HEK293 (cell line): Measurements from ENCODE around the gene SLAMF9.

ENCODE experiments used
- CTCF ChIA-PET: fragments of 350-600 bp; formaldehyde crosslinking; extraction: SDS; loops from one replicate; lab custom pipeline; 2021; ENCODE audit warnings: antibody characterized with exemption; lab: Yijun Ruan, JAX
- POLR2A ChIA-PET: fragments of 300-600 bp; formaldehyde crosslinking; extraction: SDS; loops from one replicate; lab custom pipeline; 2020; ENCODE audit warnings: antibody characterized with exemption, inconsistent platforms; lab: Yijun Ruan, JAX
- H3K27ac ChIP-seq: fragments of 200-500 bp; sonication (Bioruptor generic); 2 replicates; pipeline ENCODE4 v1.5.1; 2014; ENCODE audit warnings: low read depth, low read length, control low read depth, inconsistent platforms; ENCODE audit errors: extremely low read depth
- H3K36me3 ChIP-seq, 2 experiments: fragments of 200-500 bp in 1 of 2; sonication (Bioruptor generic) in 1 of 2; 1 replicate in 1 of 2; 2 replicates in 1 of 2; pipeline ENCODE4 v1.5.1; 2014 to 2017; ENCODE audit warnings: inconsistent platforms in 2 of 2, low read length in 2 of 2; ENCODE audit not compliant: control insufficient read depth in 2 of 2, insufficient read depth in 1 of 2
- H3K4me1 ChIP-seq: fragments of 200-500 bp; sonication (Bioruptor generic); 2 replicates; pipeline ENCODE4 v1.5.1; 2014; ENCODE audit warnings: mild to moderate bottlenecking, low read length, inconsistent platforms; ENCODE audit not compliant: control insufficient read depth, insufficient read depth
- H3K4me3 ChIP-seq: 2 replicates; pipeline ENCODE4 v1.5.1; 2011; ENCODE audit warnings: low read depth, mild to moderate bottlenecking, control low read depth, low read length, moderate library complexity
- H3K9me3 ChIP-seq: fragments of 200-500 bp; sonication (Bioruptor generic); 2 replicates; pipeline ENCODE4 v1.5.1; 2014; ENCODE audit warnings: low read depth, low read length, inconsistent platforms; ENCODE audit not compliant: control insufficient read depth, insufficient read depth
- EGR2 ChIP-seq: fragments of 450-650 bp; formaldehyde crosslinking; IDR thresholded peaks from 2 replicates; pipeline ENCODE4 v1.5.1; 2016; ENCODE audit warnings: low read depth, missing biosample characterization, missing genetic modification characterization
- GFI1B ChIP-seq: fragments of 450-650 bp; formaldehyde crosslinking; IDR thresholded peaks from 2 replicates; pipeline ENCODE4 v1.5.1; 2016; ENCODE audit warnings: missing biosample characterization, missing genetic modification characterization
- GLIS2 ChIP-seq: fragments of 450-650 bp; formaldehyde crosslinking; IDR thresholded peaks from 2 replicates; pipeline ENCODE4 v1.5.1; 2016; ENCODE audit warnings: missing biosample characterization, missing genetic modification characterization
- KLF1 ChIP-seq: fragments of 450-650 bp; formaldehyde crosslinking; IDR thresholded peaks from 2 replicates; pipeline ENCODE4 v1.5.1; 2016; ENCODE audit warnings: missing biosample characterization, missing genetic modification characterization
- KLF16 ChIP-seq: fragments of 450-650 bp; formaldehyde crosslinking; IDR thresholded peaks from 2 replicates; pipeline ENCODE4 v1.5.1; 2017; ENCODE audit warnings: missing biosample characterization, missing genetic modification characterization
- SALL2 ChIP-seq: fragments of 450-650 bp; formaldehyde crosslinking; IDR thresholded peaks from 2 replicates; pipeline ENCODE4 v1.5.0; 2017; ENCODE audit warnings: missing biosample characterization, mild to moderate bottlenecking, missing genetic modification characterization, borderline replicate concordance
- ZEB2 ChIP-seq: fragments of 450-650 bp; formaldehyde crosslinking; IDR thresholded peaks from 2 replicates; pipeline ENCODE4 v1.5.1; 2016; ENCODE audit warnings: missing biosample characterization, missing genetic modification characterization
- ZNF133 ChIP-seq: fragments of 450-650 bp; formaldehyde crosslinking; IDR thresholded peaks from 2 replicates; pipeline ENCODE4 v1.5.1; 2016; ENCODE audit warnings: missing biosample characterization, missing genetic modification characterization
- ZNF274 ChIP-seq, 2 experiments: fragments of 200-500 bp in 1 of 2; fragments of 450-650 bp in 1 of 2; sonication (Bioruptor generic) in 1 of 2; formaldehyde crosslinking in 1 of 2; IDR thresholded peaks; 2 replicates each; pipeline versions ENCODE4 v1.5.1 to v1.6.1; 2014 to 2016; ENCODE audit warnings: borderline replicate concordance in 1 of 2, inconsistent platforms in 1 of 2, low read length in 1 of 2, missing biosample characterization in 1 of 2, missing genetic modification characterization in 1 of 2
- ZNF350 ChIP-seq: fragments of 450-650 bp; formaldehyde crosslinking; IDR thresholded peaks from 2 replicates; pipeline ENCODE4 v1.5.0; 2017; ENCODE audit warnings: missing biosample characterization, mild to moderate bottlenecking, missing genetic modification characterization
- ZNF426 ChIP-seq: fragments of 450-650 bp; formaldehyde crosslinking; IDR thresholded peaks from 2 replicates; pipeline ENCODE4 v1.5.1; 2017; ENCODE audit warnings: missing biosample characterization, missing genetic modification characterization, mild to moderate bottlenecking, inconsistent platforms, moderate library complexity
- ZNF561 ChIP-seq: fragments of 450-650 bp; IDR thresholded peaks from 2 replicates; pipeline ENCODE4 v1.5.1; 2018; ENCODE audit warnings: missing biosample characterization, missing genetic modification characterization, borderline replicate concordance
- ZXDB ChIP-seq: fragments of 450-650 bp; formaldehyde crosslinking; IDR thresholded peaks from 2 replicates; pipeline ENCODE4 v1.5.1; 2016; ENCODE audit warnings: missing biosample characterization, missing genetic modification characterization
- TF ChIP-seq, protein P1 (sequence below): fragments of 450-650 bp; formaldehyde crosslinking; IDR thresholded peaks from 2 replicates; pipeline ENCODE4 v1.5.1; 2016; ENCODE audit warnings: missing biosample characterization, missing genetic modification characterization
- TF ChIP-seq, protein P2 (sequence below): IDR thresholded peaks from 2 replicates; pipeline ENCODE4 v1.6.1; 2011; ENCODE audit warnings: mild to moderate bottlenecking, low read depth, low read length, borderline replicate concordance
- TF ChIP-seq, protein P3 (sequence below): fragments of 450-650 bp; formaldehyde crosslinking; IDR thresholded peaks from 2 replicates; pipeline ENCODE4 v1.5.1; 2016; ENCODE audit warnings: missing biosample characterization, missing genetic modification characterization

Gene SLAMF9

GRCh38 chr1:159965263-159965662 lies 11.2 kb upstream of the SLAMF9 start:
- ChIA-PET POLR2A (interaction anchor here (0.6 to 1.5 kb wide), 2 partner anchors 40 to 50 kb away, joined by 3 read pairs; partner anchors contain the start of gene TAGLN2), CTCF (interaction anchor here (0.5 to 2.0 kb wide), 5 partner anchors 14 to 805 kb away, joined by 3 to 8 read pairs (median 3); no protein-coding TSS in a partner anchor)
- Histone ChIP-seq H3K27ac (no peak overlapping the region), H3K36me3 (no peaks in the 10 kb centered on the region), H3K4me3 (no peak overlapping the region), H3K4me1 (no peaks in the 10 kb centered on the region), H3K9me3 (no peaks in the 10 kb centered on the region)
- TF ChIP-seq EGR2, result no peak
- TF ChIP-seq ZEB2 (tag by site-specific recombination), result no peak
- TF ChIP-seq, all 188 proteins: peak for 0

- Histone ChIP-seq H3K36me3 (no peaks in the 10 kb centered on the region), H3K9me3 (no peaks in the 10 kb centered on the region), H3K27ac (no peak overlapping the region), H3K4me1 (no peaks in the 10 kb centered on the region), H3K4me3 (no peak overlapping the region)
- TF ChIP-seq, protein P1, sequence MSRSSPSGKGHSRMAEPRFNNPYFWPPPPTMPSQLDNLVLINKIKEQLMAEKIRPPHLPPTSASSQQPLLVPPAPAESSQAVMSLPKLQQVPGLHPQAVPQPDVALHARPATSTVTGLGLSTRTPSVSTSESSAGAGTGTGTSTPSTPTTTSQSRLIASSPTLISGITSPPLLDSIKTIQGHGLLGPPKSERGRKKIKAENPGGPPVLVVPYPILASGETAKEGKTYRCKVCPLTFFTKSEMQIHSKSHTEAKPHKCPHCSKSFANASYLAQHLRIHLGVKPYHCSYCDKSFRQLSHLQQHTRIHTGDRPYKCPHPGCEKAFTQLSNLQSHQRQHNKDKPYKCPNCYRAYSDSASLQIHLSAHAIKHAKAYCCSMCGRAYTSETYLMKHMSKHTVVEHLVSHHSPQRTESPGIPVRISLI (tag by site-specific recombination), result no peak
- TF ChIP-seq, protein P2, sequence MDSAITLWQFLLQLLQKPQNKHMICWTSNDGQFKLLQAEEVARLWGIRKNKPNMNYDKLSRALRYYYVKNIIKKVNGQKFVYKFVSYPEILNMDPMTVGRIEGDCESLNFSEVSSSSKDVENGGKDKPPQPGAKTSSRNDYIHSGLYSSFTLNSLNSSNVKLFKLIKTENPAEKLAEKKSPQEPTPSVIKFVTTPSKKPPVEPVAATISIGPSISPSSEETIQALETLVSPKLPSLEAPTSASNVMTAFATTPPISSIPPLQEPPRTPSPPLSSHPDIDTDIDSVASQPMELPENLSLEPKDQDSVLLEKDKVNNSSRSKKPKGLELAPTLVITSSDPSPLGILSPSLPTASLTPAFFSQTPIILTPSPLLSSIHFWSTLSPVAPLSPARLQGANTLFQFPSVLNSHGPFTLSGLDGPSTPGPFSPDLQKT, result no peak
- TF ChIP-seq ZNF426 (tag by site-specific recombination), result no peak
- CTCF ChIA-PET, result interaction anchor here (0.8 to 2.0 kb wide), 3 partner anchors 18 to 151 kb away, joined by 3 to 8 read pairs (median 4); no protein-coding TSS in a partner anchor
- POLR2A ChIA-PET, result no interaction called here
These were observed 10.1 kb upstream of the SLAMF9 start for GRCh38 chr1:159964144-159964543.

DNA sequence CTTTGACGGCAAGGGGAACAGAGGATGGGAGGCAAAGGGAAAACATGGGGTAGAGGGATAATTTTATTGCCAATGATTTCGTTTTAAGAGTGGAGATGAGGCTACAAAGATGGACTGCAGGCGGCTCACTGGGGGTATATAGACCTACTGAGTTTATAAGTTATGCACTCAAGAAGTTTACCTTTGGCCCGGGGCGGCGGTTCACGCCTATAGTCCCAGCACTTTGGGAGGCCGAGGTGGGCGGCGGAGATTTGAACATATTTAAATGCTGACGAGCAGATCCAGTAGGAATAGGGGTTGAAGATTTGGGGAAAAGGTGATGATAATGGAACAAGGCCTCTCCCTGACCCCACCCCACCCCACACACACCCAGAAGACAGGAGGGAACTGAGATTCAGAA lies 8.1 kb upstream of the SLAMF9 start:
- Histone ChIP-seq H3K27ac (no peak overlapping the region), H3K36me3 (no peaks in the 10 kb centered on the region), H3K4me3 (no peak overlapping the region), H3K4me1 (no peaks in the 10 kb centered on the region), H3K9me3 (no peaks in the 10 kb centered on the region)
- ChIA-PET POLR2A (no interaction called here), CTCF (interaction anchor here (0.6 to 1.1 kb wide), 2 partner anchors 21 to 1391 kb away, joined by 3 to 4 read pairs; no protein-coding TSS in a partner anchor)
- TF ChIP-seq ZNF274 (IDR thresholded peaks at IDR 0.05; ENCODE audit: low read length) (no peak), ZNF274 (tag by site-specific recombination; IDR thresholded peaks at IDR 0.05; ENCODE audit: borderline replicate concordance) (no peak), GFI1B (tag by site-specific recombination) (no peak), ZNF561 (tag by site-specific recombination) (no peak), ZNF133 (tag by site-specific recombination) (no peak), ZXDB (no peak), KLF16 (tag by site-specific recombination) (no peak), GLIS2 (tag by site-specific recombination) (no peak), SALL2 (no peak)
- TF ChIP-seq, protein P3, sequence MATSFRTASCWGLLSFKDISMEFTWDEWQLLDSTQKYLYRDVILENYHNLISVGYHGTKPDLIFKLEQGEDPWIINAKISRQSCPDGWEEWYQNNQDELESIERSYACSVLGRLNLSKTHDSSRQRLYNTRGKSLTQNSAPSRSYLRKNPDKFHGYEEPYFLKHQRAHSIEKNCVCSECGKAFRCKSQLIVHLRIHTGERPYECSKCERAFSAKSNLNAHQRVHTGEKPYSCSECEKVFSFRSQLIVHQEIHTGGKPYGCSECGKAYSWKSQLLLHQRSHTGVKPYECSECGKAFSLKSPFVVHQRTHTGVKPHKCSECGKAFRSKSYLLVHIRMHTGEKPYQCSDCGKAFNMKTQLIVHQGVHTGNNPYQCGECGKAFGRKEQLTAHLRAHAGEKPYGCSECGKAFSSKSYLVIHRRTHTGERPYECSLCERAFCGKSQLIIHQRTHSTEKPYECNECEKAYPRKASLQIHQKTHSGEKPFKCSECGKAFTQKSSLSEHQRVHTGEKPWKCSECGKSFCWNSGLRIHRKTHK (tag by site-specific recombination), result no peak

GRCh38 chr1:159961636-159962035 lies 7.6 kb upstream of the SLAMF9 start:
- H3K4me1 ChIP-seq, result no peaks in the 10 kb centered on the region

More at GRCh38 chr1:159961636-159962035, 7.6 kb upstream of the SLAMF9 start:
- H3K4me3 ChIP-seq, result no peak overlapping the region
- CTCF ChIA-PET, result interaction anchor here (0.6 to 1.1 kb wide), 2 partner anchors 21 to 1390 kb away, joined by 3 to 4 read pairs; no protein-coding TSS in a partner anchor
- no peaks in the 10 kb centered on the region for H3K9me3 ChIP-seq
- no peak overlapping the region for H3K27ac ChIP-seq
- no peaks in the 10 kb centered on the region for H3K36me3 ChIP-seq
- POLR2A ChIA-PET, result no interaction called here
- TF ChIP-seq KLF1 (tag by site-specific recombination) (0 out of 2 replicates have a peak, but pooled peaks have one; percentile 39), ZNF350 (tag by site-specific recombination) (no peak), EGR2 (no peak)
- TF ChIP-seq, all 188 proteins: peak for 1
